Stimulated activated CD8-positive, alpha-beta memory T cell treated with anti-CD3 and anti-CD28 coated beads, Interleukin-7, amount 100 ng/mL, for 4 hours (primary cell): ENCODE results near the gene MAP3K19.
"Not testable (repeated sequence)": the region's sequence is repeated elsewhere in the genome, so short reads cannot be mapped to it uniquely, and the experiment has no call there.

ENCODE experiments used
- DNase-seq, 2 donors: peaks; one replicate each; pipeline ENCODE4 v3.0.0-alpha.2; 2020; ENCODE audit warnings: low read depth in 2 of 2

The MAP3K19 gene

DNA sequence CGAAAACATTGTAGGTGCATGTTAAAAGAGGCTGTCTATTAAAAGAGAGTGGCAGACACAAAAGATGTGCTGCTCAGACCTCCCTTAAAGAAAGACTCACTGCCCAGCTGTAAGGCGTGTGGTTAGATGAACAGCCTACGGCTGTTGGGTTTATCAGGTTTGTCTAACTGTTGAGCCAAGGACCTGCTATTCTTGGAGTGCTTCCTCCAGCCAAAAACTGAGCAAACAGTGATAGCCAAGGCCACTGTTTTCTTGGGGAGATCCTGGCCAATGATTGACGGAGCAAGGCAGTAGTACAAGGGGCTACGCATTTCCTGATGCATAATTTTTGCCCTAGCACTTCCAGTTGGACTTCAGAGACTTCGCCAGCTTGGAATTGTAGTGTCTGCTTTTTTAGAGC lies 3.4 kb upstream of the MAP3K19 start:
- DNase-seq = no peak

DNA sequence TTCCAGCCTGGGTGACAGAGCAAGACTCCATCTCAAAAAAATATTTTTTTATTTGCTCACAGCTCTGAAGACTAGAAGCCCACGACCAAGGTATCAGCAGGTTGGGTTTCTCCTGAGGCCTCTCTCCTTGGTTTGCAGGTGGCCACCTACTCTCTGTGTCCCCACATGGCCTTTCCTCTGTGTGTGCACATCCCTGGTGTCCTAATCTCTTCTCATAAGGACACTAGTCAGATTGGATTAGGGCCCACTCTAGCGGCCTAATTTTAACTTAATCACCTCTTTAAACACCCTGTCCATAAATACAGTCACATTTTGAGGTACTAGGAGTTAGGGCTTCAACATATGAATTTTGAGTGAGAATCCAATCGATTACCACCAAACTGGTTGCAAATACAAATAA lies 2.9 kb upstream of the MAP3K19 start:
- no peak for DNase-seq

- DNase-seq = no peak
Observed at GRCh38 chr2:135048122-135048521, 875 bp upstream of the MAP3K19 start.

GRCh38 chr2:135043345-135043744 lies 3.9 kb downstream of the MAP3K19 start:
- no peak for DNase-seq

DNA sequence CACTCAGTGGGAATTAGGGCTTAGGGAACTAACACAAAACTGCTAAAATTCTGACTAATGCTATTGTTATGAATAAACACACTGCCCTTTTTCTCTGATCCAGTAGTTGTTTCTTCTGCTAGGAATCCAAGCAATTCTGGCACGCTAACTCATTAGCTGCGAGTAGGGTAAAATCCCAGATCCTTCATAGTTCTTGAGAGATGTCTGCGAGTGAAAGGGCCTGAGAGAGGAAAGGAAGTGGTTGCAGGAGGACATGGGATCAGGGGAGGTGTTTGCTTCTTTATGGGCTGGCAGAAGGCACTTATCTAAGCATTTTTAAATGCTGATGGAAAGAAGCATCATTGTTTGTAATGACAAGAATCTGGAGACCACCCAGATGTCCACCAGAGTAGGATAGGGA lies 9.4 kb downstream of the MAP3K19 start:
- no peak for DNase-seq

DNA sequence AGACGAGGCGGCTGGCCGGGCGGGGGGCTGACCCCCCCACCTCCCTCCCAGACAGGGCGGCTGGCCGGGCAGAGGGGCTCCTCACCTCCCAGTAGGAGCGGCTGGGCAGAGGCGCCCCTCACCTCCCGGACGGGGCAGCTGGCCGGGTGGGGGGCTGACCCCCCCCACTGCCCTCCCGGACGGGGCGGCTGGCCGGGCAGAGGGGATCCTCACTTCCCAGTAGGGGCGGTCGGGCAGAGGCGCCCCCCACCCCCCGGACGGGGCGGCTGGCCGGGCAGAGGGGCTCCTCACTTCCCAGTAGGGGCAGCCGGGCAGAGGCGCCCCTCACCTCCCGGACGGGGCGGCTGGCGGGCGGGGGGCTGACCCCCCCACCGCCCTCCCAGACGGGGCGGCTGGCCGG lies 14.0 kb downstream of the MAP3K19 start:
- not testable (repeated sequence) for DNase-seq

DNA sequence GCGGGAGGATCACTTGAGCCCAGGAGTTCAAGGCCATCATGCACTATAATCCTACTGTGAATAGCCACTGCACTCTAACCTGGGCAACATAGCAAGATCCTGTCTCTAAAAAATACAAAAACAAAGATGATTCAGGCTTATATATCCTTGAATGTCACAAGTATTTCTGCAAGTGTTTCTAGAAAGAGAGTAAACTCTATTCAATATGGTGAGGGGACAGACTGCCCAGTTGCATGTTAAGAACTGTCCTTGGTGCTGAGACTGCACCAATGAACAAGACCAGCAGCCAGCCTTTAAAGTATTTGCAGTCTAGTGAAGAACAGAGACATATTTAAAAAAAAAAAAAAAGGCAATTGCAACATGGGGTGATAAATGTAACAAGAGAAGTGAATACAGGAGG lies 16.4 kb downstream of the MAP3K19 start:
- no peak for DNase-seq

GRCh38 chr2:135029481-135030134 lies 17.6 kb downstream of the MAP3K19 start:
- DNase-seq = no peak

DNA sequence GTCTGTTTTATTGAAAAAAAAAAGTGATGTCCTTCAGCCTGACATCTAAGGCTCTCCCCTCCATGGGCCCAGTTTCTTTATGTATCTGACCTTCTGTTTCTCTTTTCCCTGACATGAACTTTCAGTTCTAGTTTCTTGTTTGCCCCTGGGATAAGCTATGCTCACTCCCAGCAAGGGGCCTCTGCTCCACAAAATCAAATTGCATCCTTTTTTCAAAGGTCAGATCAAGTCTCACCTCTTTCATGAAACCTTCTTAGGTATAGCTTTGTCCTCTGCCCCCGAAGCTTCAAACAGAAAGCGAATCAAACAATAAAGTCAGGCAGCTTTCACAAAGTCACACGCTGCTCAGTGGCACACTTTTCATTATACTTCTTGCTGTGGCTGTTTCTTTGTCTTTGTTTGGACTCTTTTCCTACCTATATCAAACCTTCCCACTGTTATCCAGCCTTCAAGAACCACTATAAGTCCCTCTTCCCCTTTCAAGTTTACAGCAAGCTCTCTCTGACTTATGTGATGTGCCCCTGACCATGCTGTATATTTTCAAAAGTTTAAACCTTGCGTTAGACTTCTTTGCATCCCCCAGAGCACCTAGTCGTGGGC lies 23.3 kb downstream of the MAP3K19 start:
- DNase-seq = no peak

GRCh38 chr2:135022952-135023880 lies 24.0 kb downstream of the MAP3K19 start:
- no peak for DNase-seq

GRCh38 chr2:135021618-135022017 lies 25.6 kb downstream of the MAP3K19 start:
- DNase-seq = no peak

- DNase-seq = no peak
Observed at GRCh38 chr2:135011633-135012032, 35.6 kb downstream of the MAP3K19 start.

- no peak for DNase-seq
Observed at GRCh38 chr2:135010200-135010942, 36.9 kb downstream of the MAP3K19 start.

DNA sequence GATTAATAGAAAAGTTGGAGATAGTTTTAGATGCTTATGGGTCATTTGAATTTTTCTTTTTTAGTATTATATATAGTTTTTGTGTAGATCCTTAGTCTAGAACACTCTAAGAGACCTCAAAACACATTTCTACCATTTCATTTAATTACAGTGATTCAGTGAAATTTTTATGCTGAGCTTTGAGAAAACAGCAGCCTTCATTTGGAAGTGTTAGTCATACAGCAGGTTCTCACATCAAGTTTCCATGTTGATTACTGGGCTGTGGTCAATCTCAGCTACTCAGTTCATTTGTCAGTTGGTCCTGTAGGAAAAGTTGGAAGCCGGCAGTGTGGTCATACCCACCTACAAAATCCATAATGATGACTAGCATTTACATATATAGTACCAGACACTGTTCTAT lies 37.9 kb downstream of the MAP3K19 start:
- DNase-seq = no peak

GRCh38 chr2:135005753-135006152 lies 41.5 kb downstream of the MAP3K19 start:
- DNase-seq = no peak

DNA sequence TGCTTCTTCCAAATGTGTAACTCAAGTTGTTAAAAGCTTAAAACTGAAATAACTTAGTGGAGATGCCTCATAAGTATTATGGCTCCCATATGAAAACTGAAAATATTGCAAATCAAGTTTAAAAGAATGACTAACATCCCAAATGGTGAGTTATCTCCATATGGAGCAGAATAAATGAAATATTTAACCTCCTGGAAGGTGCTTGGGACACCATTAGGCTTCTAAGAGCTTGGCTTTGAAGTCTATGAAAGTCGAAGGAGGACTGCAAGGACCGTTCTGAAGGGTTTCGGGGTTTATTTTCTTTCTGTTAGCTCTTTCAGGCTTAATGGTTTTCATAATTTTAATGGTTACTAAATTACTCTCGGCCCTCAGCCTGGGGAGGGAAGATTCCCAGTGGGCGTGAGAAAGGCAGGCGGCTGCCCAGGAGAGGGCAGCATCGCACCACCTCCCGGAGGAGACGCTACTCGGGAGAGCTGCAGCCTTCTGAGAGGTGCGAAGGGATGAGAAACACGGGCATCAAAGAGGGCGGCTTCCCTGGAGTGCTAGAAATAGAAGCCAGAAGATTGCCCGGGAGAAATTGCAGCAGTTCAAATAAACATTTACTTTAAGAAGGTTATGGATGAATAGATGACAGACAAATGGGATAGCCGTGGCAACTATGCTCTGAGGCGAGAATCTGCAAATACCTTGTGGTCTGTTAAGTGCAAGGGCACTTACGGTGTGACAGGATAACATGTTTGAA lies 43.1 kb downstream of the MAP3K19 start:
- DNase-seq = peak; percentile 44 to 54

DNA sequence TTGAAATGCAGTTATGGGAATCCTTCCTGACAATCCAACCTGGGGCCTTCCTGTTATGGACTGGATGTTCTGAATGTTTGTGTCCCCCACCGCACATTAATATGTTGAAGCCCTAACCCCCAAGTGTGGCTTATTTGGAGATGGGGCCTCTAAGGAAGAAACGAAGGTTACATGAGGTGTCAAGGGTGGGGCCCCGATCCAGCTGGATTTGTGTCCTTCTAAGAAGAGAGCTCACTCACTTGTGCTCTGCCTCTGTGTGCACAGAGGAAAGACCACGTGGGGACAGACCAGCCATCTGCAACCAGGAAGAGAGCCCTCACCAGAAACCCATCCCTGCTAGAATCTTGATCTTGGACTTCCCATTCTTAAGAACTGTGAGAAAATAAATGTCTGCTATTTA lies 44.4 kb downstream of the MAP3K19 start:
- no peak for DNase-seq

GRCh38 chr2:134999521-134999920 lies 47.7 kb downstream of the MAP3K19 start:
- DNase-seq = no peak

DNA sequence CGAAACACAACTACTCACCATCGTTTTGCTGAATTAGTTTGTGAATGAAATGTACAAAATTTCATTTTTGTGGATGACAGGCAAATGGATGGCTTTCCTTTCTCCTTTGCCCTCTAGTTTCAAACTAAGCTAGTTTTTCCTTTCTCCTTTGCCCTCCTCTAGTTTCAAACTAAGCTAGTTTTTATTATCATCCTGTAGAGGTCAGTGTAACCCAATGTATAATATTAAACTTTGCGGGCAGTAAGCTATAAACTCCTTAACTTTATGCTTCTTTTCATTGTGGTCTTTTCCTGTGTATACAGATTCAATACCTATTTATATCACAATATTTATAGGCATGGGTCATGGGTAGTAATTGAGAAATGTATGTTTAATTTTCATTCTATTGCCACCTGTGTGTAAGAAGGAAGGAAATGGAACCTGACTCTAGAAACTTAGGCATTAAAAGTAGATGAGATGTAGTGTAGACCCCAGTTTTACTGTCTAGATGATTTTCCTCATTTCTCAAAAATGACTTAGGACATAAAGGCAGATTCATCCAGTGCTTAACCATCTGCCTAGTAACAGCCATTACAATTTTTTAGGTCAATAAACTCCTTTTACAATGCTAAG lies 58.1 kb downstream of the MAP3K19 start:
- DNase-seq = no peak

GRCh38 chr2:134985061-134985460 lies 62.2 kb downstream of the MAP3K19 start:
- DNase-seq = no peak

GRCh38 chr2:134982603-134983002 lies 64.6 kb downstream of the MAP3K19 start:
- no peak for DNase-seq
